ENCODE data around the gene NFRKB.

DNA sequence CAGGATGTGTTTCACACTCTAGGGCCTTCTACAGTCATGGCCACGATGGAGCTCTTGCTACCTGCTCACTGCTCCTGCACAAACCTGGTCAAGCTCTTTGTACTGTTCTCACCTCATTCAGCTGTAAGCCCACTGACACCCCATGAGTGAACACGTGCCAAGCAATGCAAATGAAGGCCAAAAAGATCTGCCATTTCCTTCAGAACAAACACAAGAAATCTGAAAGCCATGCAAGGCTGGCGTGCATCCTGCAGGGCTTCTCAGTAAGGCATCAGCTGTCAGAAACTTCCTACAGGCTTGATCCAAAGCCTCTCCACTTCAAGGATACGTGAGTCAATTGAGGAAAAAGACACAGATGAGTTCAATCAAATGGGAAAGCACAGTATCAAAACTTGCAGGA is 44.1 kb upstream of the NFRKB start:
- TF ChIP-seq, protein P1, sequence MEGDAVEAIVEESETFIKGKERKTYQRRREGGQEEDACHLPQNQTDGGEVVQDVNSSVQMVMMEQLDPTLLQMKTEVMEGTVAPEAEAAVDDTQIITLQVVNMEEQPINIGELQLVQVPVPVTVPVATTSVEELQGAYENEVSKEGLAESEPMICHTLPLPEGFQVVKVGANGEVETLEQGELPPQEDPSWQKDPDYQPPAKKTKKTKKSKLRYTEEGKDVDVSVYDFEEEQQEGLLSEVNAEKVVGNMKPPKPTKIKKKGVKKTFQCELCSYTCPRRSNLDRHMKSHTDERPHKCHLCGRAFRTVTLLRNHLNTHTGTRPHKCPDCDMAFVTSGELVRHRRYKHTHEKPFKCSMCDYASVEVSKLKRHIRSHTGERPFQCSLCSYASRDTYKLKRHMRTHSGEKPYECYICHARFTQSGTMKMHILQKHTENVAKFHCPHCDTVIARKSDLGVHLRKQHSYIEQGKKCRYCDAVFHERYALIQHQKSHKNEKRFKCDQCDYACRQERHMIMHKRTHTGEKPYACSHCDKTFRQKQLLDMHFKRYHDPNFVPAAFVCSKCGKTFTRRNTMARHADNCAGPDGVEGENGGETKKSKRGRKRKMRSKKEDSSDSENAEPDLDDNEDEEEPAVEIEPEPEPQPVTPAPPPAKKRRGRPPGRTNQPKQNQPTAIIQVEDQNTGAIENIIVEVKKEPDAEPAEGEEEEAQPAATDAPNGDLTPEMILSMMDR (IDR thresholded peaks at IDR 0.05; ENCODE audit: insufficient read depth, low read length): no peak
- TF ChIP-seq POLR2AphosphoS5 (IDR thresholded peaks at IDR 0.05; ENCODE audit: low read depth) (no peak), REST (IDR thresholded peaks at IDR 0.05; ENCODE audit: insufficient replicate concordance, low read depth) (no peak), GABPA (IDR thresholded peaks at IDR 0.05; ENCODE audit: low read depth) (no peak)
